DND-41 (cell line): ENCODE measurements around the gene SYNJ1.

Source experiments
- ATAC-seq: fragments of 200-7000 bp; cut with Tn5 transposase; 3 replicates; pipeline ENCODE4 v1.9.1; 2021; ENCODE audit warnings: low read depth; ENCODE audit not compliant: insufficient read depth
- DNase-seq: peaks from one replicate; pipeline ENCODE4 v3.0.0-alpha.2; 2020
- H2AFZ ChIP-seq: 2 replicates; pipeline ENCODE4 v1.6.0; 2012; ENCODE audit warnings: low read depth, low read length
- H3K27ac ChIP-seq: 2 replicates; pipeline ENCODE4 v1.5.1; 2012; ENCODE audit warnings: low read length, inconsistent platforms
- H3K27me3 ChIP-seq: fragments of 200-600 bp; sonication (generic); 2 replicates; pipeline ENCODE4 v1.6.0; 2012; ENCODE audit warnings: low read length, mild to moderate bottlenecking, inconsistent platforms; ENCODE audit not compliant: insufficient read depth, poor library complexity
- H3K36me3 ChIP-seq: 2 replicates; pipeline ENCODE4 v1.5.1; 2012; ENCODE audit warnings: low read length, inconsistent platforms; ENCODE audit not compliant: insufficient read depth
- H3K4me1 ChIP-seq: 2 replicates; pipeline ENCODE4 v1.5.1; 2012; ENCODE audit warnings: mild to moderate bottlenecking, low read length; ENCODE audit not compliant: insufficient read depth
- H3K4me2 ChIP-seq: 2 replicates; pipeline ENCODE4 v1.6.0; 2012; ENCODE audit warnings: mild to moderate bottlenecking, moderate library complexity, low read length, inconsistent platforms; ENCODE audit not compliant: insufficient read depth
- H3K4me3 ChIP-seq, 2 experiments: fragments of 200-600 bp in 1 of 2; shearing (Covaris generic) in 1 of 2; 2 replicates each; pipeline ENCODE4 v1.5.1; 2012 to 2016; ENCODE audit warnings: inconsistent platforms in 2 of 2, low read length in 2 of 2, mild to moderate bottlenecking in 2 of 2, low read depth in 1 of 2, moderate library complexity in 1 of 2
- H3K79me2 ChIP-seq: 2 replicates; pipeline ENCODE4 v1.6.0; 2012; ENCODE audit warnings: low read length, inconsistent platforms; ENCODE audit not compliant: insufficient read depth
- H3K9ac ChIP-seq: 2 replicates; pipeline ENCODE4 v1.6.0; 2012; ENCODE audit warnings: low read depth, mild to moderate bottlenecking, inconsistent platforms, low read length, moderate library complexity
- H3K9me3 ChIP-seq: 2 replicates; pipeline ENCODE4 v1.5.1; 2012; ENCODE audit warnings: low read length, moderate library complexity, mild to moderate bottlenecking, inconsistent platforms; ENCODE audit not compliant: insufficient read depth, severe bottlenecking
- H4K20me1 ChIP-seq: 2 replicates; pipeline ENCODE4 v1.6.0; 2012; ENCODE audit warnings: low read length; ENCODE audit not compliant: insufficient read depth
- CTCF ChIP-seq: IDR thresholded peaks from 2 replicates; pipeline ENCODE4 v1.5.1; 2012; ENCODE audit warnings: borderline replicate concordance, low read length, moderate library complexity, mild to moderate bottlenecking; ENCODE audit not compliant: poor library complexity, severe bottlenecking; ENCODE audit errors: extremely low read depth
- EZH2 ChIP-seq: IDR thresholded peaks from 3 replicates; pipeline ENCODE4 v1.6.1; 2012; ENCODE audit warnings: borderline replicate concordance, low read depth, mild to moderate bottlenecking, moderate library complexity, low read length, inconsistent platforms; ENCODE audit not compliant: severe bottlenecking

The SYNJ1 gene

GRCh38 chr21:32693581-32693980 lies 34.2 kb downstream of the SYNJ1 start:
- no peak for DNase-seq
- H3K27ac ChIP-seq, result no peak overlapping the region
- H3K27me3 ChIP-seq, result no peaks in the 10 kb centered on the region
- H3K9ac ChIP-seq, result no peak overlapping the region
- no peaks in the 10 kb centered on the region for H3K4me1 ChIP-seq
- H4K20me1 ChIP-seq, result no peaks in the 10 kb centered on the region
- peaks cover 23% of the 10 kb centered on the region; the same call in 1 of the 2 replicates for H3K36me3 ChIP-seq
- H3K4me2 ChIP-seq, result no peak overlapping the region
- H3K4me3 ChIP-seq, result no peak overlapping the region
- no peak for ATAC-seq
- H2AFZ ChIP-seq, result no peak overlapping the region
- H3K9me3 ChIP-seq, result no peaks in the 10 kb centered on the region
- no peaks in the 10 kb centered on the region for H3K79me2 ChIP-seq
- TF ChIP-seq EZH2 (no peak), CTCF (no peak)

- Histone ChIP-seq H3K27me3 (no peaks in the 10 kb centered on the region), H4K20me1 (no peaks in the 10 kb centered on the region), H3K4me1 (no peaks in the 10 kb centered on the region), H3K79me2 (no peaks in the 10 kb centered on the region), H3K9me3 (no peaks in the 10 kb centered on the region), H3K36me3 (peaks cover 32% of the 10 kb centered on the region), H3K4me3 (no peak overlapping the region), H3K4me2 (no peak overlapping the region), H3K9ac (no peak overlapping the region), H2AFZ (no peak overlapping the region), H3K27ac (no peak overlapping the region)
- DNase-seq (no peak), ATAC-seq (no peak)
- TF ChIP-seq EZH2, result no peak
- TF ChIP-seq CTCF, result no peak
Measured at GRCh38 chr21:32690085-32690484, 37.7 kb downstream of the SYNJ1 start.

DNA sequence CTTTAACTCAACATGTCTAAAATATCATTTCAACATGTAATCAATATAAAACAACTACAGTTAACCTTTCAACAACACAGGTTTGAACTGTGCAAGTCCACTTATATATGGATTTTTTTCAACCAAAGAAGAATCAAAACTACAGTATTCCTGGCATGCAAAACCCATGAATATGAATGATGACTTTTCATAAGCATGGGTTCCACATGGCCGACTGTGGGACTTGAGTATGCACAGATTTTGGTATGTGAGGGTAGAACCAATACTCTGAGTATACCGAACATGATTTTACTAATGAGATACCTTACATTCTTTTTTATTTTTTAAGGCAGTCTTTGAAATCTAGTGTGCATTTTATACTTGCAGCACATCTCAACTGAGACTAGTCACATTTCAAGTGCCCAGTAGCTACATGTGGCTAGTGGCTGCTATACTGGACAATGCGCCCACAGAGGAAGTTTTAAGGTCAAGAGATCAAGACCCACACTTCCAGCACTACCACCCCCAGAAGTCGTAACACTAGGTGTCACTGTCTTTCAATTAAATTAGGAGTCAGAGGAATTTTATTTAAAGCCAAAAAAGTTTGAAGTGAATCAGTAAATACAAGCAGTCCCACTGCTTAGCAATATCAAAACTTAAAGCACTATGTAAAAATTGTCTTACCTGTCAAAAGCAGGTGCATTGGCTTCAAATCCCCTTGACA lies 40.0 kb downstream of the SYNJ1 start:
- H3K79me2 ChIP-seq, result no peaks in the 10 kb centered on the region
- H3K27ac ChIP-seq, result no peak overlapping the region
- no peak overlapping the region for H3K4me3 ChIP-seq
- peaks cover 32% of the 10 kb centered on the region for H3K36me3 ChIP-seq
- no peaks in the 10 kb centered on the region for H4K20me1 ChIP-seq
- H3K9me3 ChIP-seq, result no peaks in the 10 kb centered on the region
- no peak overlapping the region for H2AFZ ChIP-seq
- H3K9ac ChIP-seq, result no peak overlapping the region
- H3K4me2 ChIP-seq, result no peak overlapping the region
- no peak for DNase-seq
- no peak for ATAC-seq
- no peaks in the 10 kb centered on the region for H3K27me3 ChIP-seq
- H3K4me1 ChIP-seq, result no peaks in the 10 kb centered on the region
- TF ChIP-seq EZH2, result no peak
- peak; percentile 40 for TF ChIP-seq CTCF
